Measurements from ENCODE around the gene PITPNM3.

- TF ChIP-seq, protein P1, sequence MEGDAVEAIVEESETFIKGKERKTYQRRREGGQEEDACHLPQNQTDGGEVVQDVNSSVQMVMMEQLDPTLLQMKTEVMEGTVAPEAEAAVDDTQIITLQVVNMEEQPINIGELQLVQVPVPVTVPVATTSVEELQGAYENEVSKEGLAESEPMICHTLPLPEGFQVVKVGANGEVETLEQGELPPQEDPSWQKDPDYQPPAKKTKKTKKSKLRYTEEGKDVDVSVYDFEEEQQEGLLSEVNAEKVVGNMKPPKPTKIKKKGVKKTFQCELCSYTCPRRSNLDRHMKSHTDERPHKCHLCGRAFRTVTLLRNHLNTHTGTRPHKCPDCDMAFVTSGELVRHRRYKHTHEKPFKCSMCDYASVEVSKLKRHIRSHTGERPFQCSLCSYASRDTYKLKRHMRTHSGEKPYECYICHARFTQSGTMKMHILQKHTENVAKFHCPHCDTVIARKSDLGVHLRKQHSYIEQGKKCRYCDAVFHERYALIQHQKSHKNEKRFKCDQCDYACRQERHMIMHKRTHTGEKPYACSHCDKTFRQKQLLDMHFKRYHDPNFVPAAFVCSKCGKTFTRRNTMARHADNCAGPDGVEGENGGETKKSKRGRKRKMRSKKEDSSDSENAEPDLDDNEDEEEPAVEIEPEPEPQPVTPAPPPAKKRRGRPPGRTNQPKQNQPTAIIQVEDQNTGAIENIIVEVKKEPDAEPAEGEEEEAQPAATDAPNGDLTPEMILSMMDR (IDR thresholded peaks at IDR 0.05): no peak
- no peak for TF ChIP-seq POLR2A (IDR thresholded peaks at IDR 0.05)
Measured at GRCh38 chr17:6461792-6462524, 94.4 kb downstream of the PITPNM3 start.
